IMR-90 (cell line): ENCODE measurements around the gene NEDD4L. TPM values are rescaled to one million over a fixed set of nuclear protein-coding genes. Genes with fewer than 3 reads are reported as not detected.

ENCODE experiments used
- ATAC-seq: fragments of 200-7000 bp; cut with Tn5 transposase; 2 replicates; pipeline ENCODE4 v1.9.1; 2020; ENCODE audit warnings: low read depth, mild to moderate bottlenecking, moderate library complexity
- BruUV-seq: library from RNA; stranded (reverse); fragments of 400-500 nt; replicated peaks from 2 replicates; lab custom pipeline; 2021; lab: Mats Ljungman, UMichigan
- CTCF ChIA-PET: fragments of 300-600 bp; formaldehyde crosslinking; extraction: SDS; loops from one replicate; lab custom pipeline; 2021; ENCODE audit warnings: antibody characterized with exemption; lab: Yijun Ruan, JAX
- POLR2A ChIA-PET: fragments of 300-600 bp; sonication (Branson Sonifier 250); formaldehyde crosslinking; loops from one replicate; lab custom pipeline; 2022; ENCODE audit warnings: antibody characterized with exemption; ENCODE audit not compliant: unreplicated experiment; lab: Charles Lee
- DNase-seq: peaks from one replicate; pipeline ENCODE4 v3.0.0; 2013
- H2AFZ ChIP-seq: replicated peaks from 2 replicates; pipeline ENCODE3; 2013; ENCODE audit warnings: low read length, mild to moderate bottlenecking; ENCODE audit not compliant: poor library complexity
- H2AK5ac ChIP-seq: 2 replicates; pipeline ENCODE4 v1.6.1; 2013; ENCODE audit warnings: low read depth, low read length, inconsistent platforms
- H2AK9ac ChIP-seq: replicated peaks from 2 replicates; pipeline ENCODE3; 2013; ENCODE audit warnings: mild to moderate bottlenecking, low read depth, low read length, moderate library complexity; ENCODE audit not compliant: poor library complexity
- H2BK120ac ChIP-seq: 2 replicates; pipeline ENCODE4 v1.6.1; 2013; ENCODE audit warnings: low read depth, low read length, inconsistent platforms
- H2BK15ac ChIP-seq: 3 replicates; pipeline ENCODE4 v1.6.1; 2013; ENCODE audit warnings: low read depth, low read length, inconsistent platforms
- H2BK20ac ChIP-seq: 2 replicates; pipeline ENCODE4 v1.6.1; 2013; ENCODE audit warnings: low read depth, mild to moderate bottlenecking, inconsistent platforms, low read length, moderate library complexity
- H2BK5ac ChIP-seq: 2 replicates; pipeline ENCODE4 v1.6.1; 2013; ENCODE audit warnings: mild to moderate bottlenecking, low read depth, low read length, inconsistent platforms; ENCODE audit not compliant: poor library complexity, severe bottlenecking
- H3K14ac ChIP-seq: replicated peaks from 2 replicates; pipeline ENCODE4 v1.6.1; 2013; ENCODE audit warnings: low read depth, low read length, inconsistent platforms
- H3K18ac ChIP-seq: 2 replicates; pipeline ENCODE4 v1.6.1; 2013; ENCODE audit warnings: low read depth, low read length, control low read depth
- H3K23ac ChIP-seq: 2 replicates; pipeline ENCODE4 v1.6.1; 2013; ENCODE audit warnings: low read depth, low read length, inconsistent platforms
- H3K27ac ChIP-seq: 2 replicates; pipeline ENCODE4 v1.5.1; 2013; ENCODE audit warnings: mild to moderate bottlenecking, control low read depth, low read length; ENCODE audit not compliant: insufficient read depth
- H3K27me3 ChIP-seq: 2 replicates; pipeline ENCODE4 v1.6.1; 2013; ENCODE audit warnings: low read length; ENCODE audit not compliant: control insufficient read depth, insufficient read depth
- H3K36me3 ChIP-seq: 2 replicates; pipeline ENCODE4 v1.6.1; 2013; ENCODE audit warnings: low read length, mixed read lengths; ENCODE audit not compliant: control insufficient read depth, insufficient read depth
- H3K4ac ChIP-seq: 2 replicates; pipeline ENCODE4 v1.6.1; 2013; ENCODE audit warnings: low read depth, low read length, inconsistent platforms
- H3K4me1 ChIP-seq: 2 replicates; pipeline ENCODE4 v1.6.1; 2013; ENCODE audit warnings: low read length, mixed read lengths; ENCODE audit not compliant: control insufficient read depth, insufficient read depth
- H3K4me2 ChIP-seq: 2 replicates; pipeline ENCODE4 v1.6.1; 2013; ENCODE audit warnings: low read depth, mild to moderate bottlenecking, control low read depth, low read length, moderate library complexity
- H3K4me3 ChIP-seq: 2 replicates; pipeline ENCODE4 v1.5.1; 2013; ENCODE audit warnings: low read depth, mild to moderate bottlenecking, control low read depth, low read length, moderate library complexity; ENCODE audit not compliant: insufficient read depth
- H3K56ac ChIP-seq: 2 replicates; pipeline ENCODE4 v1.6.1; 2013; ENCODE audit warnings: low read length, inconsistent platforms; ENCODE audit not compliant: insufficient read depth; ENCODE audit errors: extremely low read depth
- H3K79me1 ChIP-seq, 2 experiments: 2 replicates each; pipeline ENCODE4 v1.6.1; 2013; ENCODE audit warnings: low read length in 2 of 2, inconsistent platforms in 1 of 2, low read depth in 1 of 2
- H3K9ac ChIP-seq: 2 replicates; pipeline ENCODE4 v1.6.1; 2013; ENCODE audit warnings: low read depth, low read length, control low read depth
- H3K9me1 ChIP-seq: 2 replicates; pipeline ENCODE4 v1.6.1; 2013; ENCODE audit warnings: low read length, inconsistent platforms; ENCODE audit not compliant: insufficient read depth
- H3K9me3 ChIP-seq: 2 replicates; pipeline ENCODE4 v1.6.1; 2013; ENCODE audit warnings: low read length; ENCODE audit not compliant: control insufficient read depth, insufficient read depth
- H4K20me1 ChIP-seq: 2 replicates; pipeline ENCODE4 v1.6.1; 2013; ENCODE audit warnings: low read length, inconsistent platforms; ENCODE audit not compliant: insufficient read depth
- H4K5ac ChIP-seq: 2 replicates; pipeline ENCODE4 v1.6.1; 2013; ENCODE audit warnings: mild to moderate bottlenecking, low read depth, low read length, control low read depth
- H4K8ac ChIP-seq, 2 experiments: 2 replicates each; pipeline ENCODE4 v1.6.1; 2013; ENCODE audit warnings: low read depth in 2 of 2, low read length in 2 of 2, control low read depth in 1 of 2, inconsistent platforms in 1 of 2
- H4K91ac ChIP-seq: 2 replicates; pipeline ENCODE4 v1.6.1; 2013; ENCODE audit warnings: low read depth, low read length, inconsistent platforms; ENCODE audit not compliant: insufficient read depth
- BHLHE40 ChIP-seq: fragments of 150-350 bp; IDR thresholded peaks from 2 replicates; pipeline ENCODE4 v1.6.1; 2016; ENCODE audit warnings: mild to moderate bottlenecking, low read depth, low read length
- CEBPB ChIP-seq: IDR thresholded peaks from 2 replicates; pipeline ENCODE4 v1.6.1; 2012; ENCODE audit warnings: low read depth, low read length, improper control_type of control experiment
- CHD1 ChIP-seq: IDR thresholded peaks from 2 replicates; pipeline ENCODE4 v1.6.1; 2012; ENCODE audit warnings: low read depth, low read length, improper control_type of control experiment
- CTCF ChIP-seq: conservative IDR thresholded peaks from 2 replicates; pipeline ENCODE4 v1.5.1; 2012; ENCODE audit warnings: mild to moderate bottlenecking, low read depth, low read length, improper control_type of control experiment
- ELK1 ChIP-seq: fragments of 150-350 bp; IDR thresholded peaks from 2 replicates; pipeline ENCODE4 v1.6.1; 2016; ENCODE audit warnings: low read depth, mild to moderate bottlenecking, low read length, moderate library complexity, borderline replicate concordance
- FOS ChIP-seq: fragments of 150-350 bp; IDR thresholded peaks from 2 replicates; pipeline ENCODE4 v1.6.1; 2016; ENCODE audit warnings: low read depth, low read length
- MAFK ChIP-seq: IDR thresholded peaks from 2 replicates; pipeline ENCODE4 v1.6.1; 2012; ENCODE audit warnings: low read depth, low read length, improper control_type of control experiment
- MAZ ChIP-seq: IDR thresholded peaks from 2 replicates; pipeline ENCODE4 v1.6.1; 2012; ENCODE audit warnings: low read depth, mild to moderate bottlenecking, low read length, improper control_type of control experiment, moderate library complexity, borderline replicate concordance
- MXI1 ChIP-seq: IDR thresholded peaks from 2 replicates; pipeline ENCODE4 v1.6.1; 2012; ENCODE audit warnings: low read depth, mild to moderate bottlenecking, low read length, moderate library complexity, borderline replicate concordance
- NFE2L2 ChIP-seq: fragments of 150-350 bp; IDR thresholded peaks from 2 replicates; pipeline ENCODE4 v1.6.1; 2016; ENCODE audit warnings: low read depth, mild to moderate bottlenecking, low read length
- POLR2A ChIP-seq: IDR thresholded peaks from 2 replicates; pipeline ENCODE4 v1.6.1; 2012; ENCODE audit warnings: mild to moderate bottlenecking, low read depth, low read length
- RAD21 ChIP-seq: IDR thresholded peaks from 2 replicates; pipeline ENCODE4 v1.6.1; 2012; ENCODE audit warnings: low read length, improper control_type of control experiment
- RCOR1 ChIP-seq: IDR thresholded peaks from 2 replicates; pipeline ENCODE4 v1.6.1; 2012; ENCODE audit warnings: mild to moderate bottlenecking, low read length, improper control_type of control experiment; ENCODE audit not compliant: insufficient replicate concordance
- RFX5 ChIP-seq: IDR thresholded peaks from 2 replicates; pipeline ENCODE4 v1.8.0; 2012; ENCODE audit warnings: low read depth, mild to moderate bottlenecking, low read length, moderate library complexity
- SMC3 ChIP-seq: fragments of 150-350 bp; IDR thresholded peaks from 2 replicates; pipeline ENCODE4 v1.6.1; 2016; ENCODE audit warnings: low read depth, mild to moderate bottlenecking, antibody characterized with exemption, low read length, moderate library complexity
- USF2 ChIP-seq: fragments of 150-350 bp; IDR thresholded peaks from 2 replicates; pipeline ENCODE4 v1.6.1; 2017; ENCODE audit warnings: mild to moderate bottlenecking, antibody characterized with exemption, low read length, low read depth
- WGBS, 2 experiments: methylation state at CpG; one replicate each; pipeline versions ENCODE4 v1.1.5 to v1.1.7; 2013; ENCODE audit warnings: missing lambda C conversion rate in 2 of 2; ENCODE audit not compliant: insufficient read length in 1 of 2; ENCODE audit errors: extremely low coverage in 2 of 2; 5-methylcytosine and 5-hydroxymethylcytosine counted together
- dilution Hi-C: fragments of 300-500 bp; cut with HindIII; formaldehyde crosslinking; loops from one replicate; pipeline ENCODE4 v1.14.3; 2018; ENCODE audit warnings: low sequenced_read_pairs; ENCODE audit not compliant: unreplicated experiment
- in situ Hi-C: fragments of 300-500 bp; cut with MboI; formaldehyde crosslinking; loops from 3 replicates; pipeline ENCODE4 v1.14.3; 2019; ENCODE audit warnings: low sequenced_read_pairs, inconsistent platforms, mixed read lengths
- intact Hi-C: fragments of 100-400 bp; cut with micrococcal nuclease; formaldehyde crosslinking; loops from 2 replicates; pipeline ENCODE4 v1.10.0; 2022
- polyA plus RNA-seq, 3 experiments: library from polyadenylated mRNA; depleted of rRNA; stranded (reverse); fragments of >200 nt; gene quantifications; 2 replicates each; pipeline ENCODE4 v1.2.3, GENCODE V29; 2012; ENCODE audit warnings: low replicate concordance in 1 of 3
- total RNA-seq: library from RNA; depleted of rRNA; stranded (reverse); fragments of >200 nt; gene quantifications from 2 replicates; pipeline ENCODE4 v1.2.3, GENCODE V29; 2012

Gene NEDD4L
- total and polyA plus RNA-seq, 2 of the 4 experiments (the other 2 are of a cell fraction): 10.0 to 10.9 TPM

- H2BK20ac ChIP-seq: no peak overlapping the region
- H3K4me1 ChIP-seq: no peaks in the 10 kb centered on the region
- TF ChIP-seq USF2 (no peak), RFX5 (no peak), CEBPB (no peak), CTCF (no peak), FOS (no peak), MXI1 (no peak), POLR2A (no peak), RAD21 (no peak), RCOR1 (no peak), BHLHE40 (no peak), MAFK (no peak), SMC3 (no peak), CHD1 (no peak), MAZ (no peak), NFE2L2 (no peak), ELK1 (no peak)
- no peak overlapping the region for H3K4me2 ChIP-seq
- H2BK5ac ChIP-seq: no peak overlapping the region
- intact Hi-C loops: no loop called here
- no peak overlapping the region for H3K18ac ChIP-seq
- no peak overlapping the region for H2AK5ac ChIP-seq
- H3K4me3 ChIP-seq: no peak overlapping the region
- no peak overlapping the region for H2BK120ac ChIP-seq
- no peaks in the 10 kb centered on the region for H3K79me1 ChIP-seq
- H3K27ac ChIP-seq: no peak overlapping the region
- no peak overlapping the region for H3K9ac ChIP-seq
- no peak overlapping the region for H3K56ac ChIP-seq
- WGBS, 2 experiments: 58% methylated on average over 3 of the region's 5 CpGs; no CpG with 5 or more reads in 1 of the 2 experiments
- H2BK15ac ChIP-seq: no peak overlapping the region
- no peak overlapping the region for H4K8ac ChIP-seq
- BruUV-seq: no TSS peak
- DNase-seq: no peak
- ATAC-seq: no peak
- H3K9me3 ChIP-seq: no peaks in the 10 kb centered on the region
- no peak overlapping the region for H2AFZ ChIP-seq
- H3K27me3 ChIP-seq: peaks cover 20% of the 10 kb centered on the region
- no peak overlapping the region for H4K5ac ChIP-seq
- H3K9me1 ChIP-seq: no peaks in the 10 kb centered on the region; the same call in 1 of the 2 replicates
- ChIA-PET POLR2A (no interaction called here), CTCF (no interaction called here)
- no peaks in the 10 kb centered on the region for H4K20me1 ChIP-seq
- no peak overlapping the region for H2AK9ac ChIP-seq
- no peak overlapping the region for H3K23ac ChIP-seq
- dilution Hi-C loops: no loop called here
- no peaks in the 10 kb centered on the region for H3K36me3 ChIP-seq
- no peak overlapping the region for H4K91ac ChIP-seq
- H3K14ac ChIP-seq: no peak overlapping the region
- H3K4ac ChIP-seq: no peak overlapping the region
- in situ Hi-C loops: no loop called here
Observed at GRCh38 chr18:58449464-58449863, 405.4 kb downstream of the NEDD4L start.
